ENCODE results near the gene SEC11C. TPM values are rescaled to one million over a fixed set of nuclear protein-coding genes. Genes with fewer than 3 reads are reported as not detected.

SEC11C gene
- total and polyA plus RNA-seq, 2 of the 8 experiments (the other 6 are each of a cell fraction or from before 2014, with no cell fraction given): 27.1 to 59.3 TPM

DNA sequence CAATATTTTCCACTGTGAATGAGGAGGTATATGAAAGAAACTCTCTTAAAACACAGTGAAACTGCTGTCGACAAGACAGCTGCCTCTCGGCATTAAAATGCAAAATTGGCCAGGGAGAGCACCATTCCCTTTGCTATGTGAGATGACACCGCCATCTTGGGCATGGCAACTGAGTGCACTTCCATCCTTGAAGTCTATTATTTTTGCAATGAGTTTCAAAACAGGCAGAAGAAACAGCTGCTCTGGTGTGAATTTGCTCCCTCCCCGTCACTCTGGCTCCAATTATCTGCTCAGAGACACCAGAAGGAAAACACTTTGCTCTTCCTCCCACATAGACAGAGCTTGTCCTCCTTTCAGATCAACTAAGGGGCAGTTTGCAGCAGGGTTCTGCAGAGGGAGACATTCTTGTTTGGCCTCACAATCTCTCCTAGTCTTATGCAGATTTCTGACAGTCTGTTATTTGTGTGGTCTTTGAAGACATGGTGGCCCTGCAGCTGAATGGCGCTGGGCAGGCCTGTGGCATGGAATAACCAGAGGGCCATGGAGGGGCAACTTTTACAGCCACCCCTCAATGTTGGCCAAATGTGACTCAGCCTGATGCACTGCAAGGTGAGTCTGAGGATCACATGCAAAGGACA is 48.6 kb upstream of the SEC11C start:
- no peak overlapping the region for H3K18ac ChIP-seq (ENCODE audit: extremely low read depth, low read length)
- H3K27ac ChIP-seq (ENCODE audit: low read depth, low read length): no peak overlapping the region
- no peak overlapping the region for H3K4me3 ChIP-seq (ENCODE audit: extremely low read depth in 1 of 4, insufficient read depth in 2 of 4, low read depth in 3 of 4, low read length in 4 of 4)
- H2AFZ ChIP-seq (ENCODE audit: low read length): 0 out of 2 replicates have a peak overlapping the region, but pooled peaks have one; percentile 1
- H3K27me3 ChIP-seq (replicated peaks in 1 of 4; ENCODE audit: control insufficient read depth in 3 of 4, extremely low read depth in 1 of 4, insufficient read depth in 3 of 4, low read length in 3 of 4): peaks cover 0 to 2% (median 0%) of the 10 kb centered on the region in 4 experiments; a peak in 1 of 7 replicates
- H2AK5ac ChIP-seq (ENCODE audit: low read depth, low read length): no peak overlapping the region
- H4K91ac ChIP-seq (replicated peaks; ENCODE audit: insufficient read length, low read length): no peak overlapping the region
- no peak overlapping the region; the same call in 1 of the 2 replicates for H4K8ac ChIP-seq (ENCODE audit: extremely low read depth, insufficient read depth, low read length)
- H3K79me2 ChIP-seq (ENCODE audit: control insufficient read depth in 1 of 2, insufficient read depth in 2 of 2, low read length in 2 of 2): no peaks in the 10 kb centered on the region
- H2BK12ac ChIP-seq (ENCODE audit: low read depth, low read length): no peak overlapping the region
- FAIRE-seq: no peak
- H2BK20ac ChIP-seq (ENCODE audit: low read length): no peak overlapping the region
- H3K14ac ChIP-seq (ENCODE audit: insufficient read length): no peak overlapping the region
- no peak overlapping the region for H2BK15ac ChIP-seq (ENCODE audit: low read length)
- no peak overlapping the region; the same call in 1 of the 2 replicates for H2BK5ac ChIP-seq (ENCODE audit: low read depth, low read length)
- H3K9me3 ChIP-seq (ENCODE audit: insufficient read depth in 2 of 2, low read depth in 1 of 2, low read length in 1 of 2): no peaks in the 10 kb centered on the region
- no peaks in the 10 kb centered on the region for H3K79me1 ChIP-seq (ENCODE audit: low read depth, low read length)
- H3K56ac ChIP-seq (replicated peaks; ENCODE audit: insufficient read length, low read depth, low read length): no peak overlapping the region
- no peaks in the 10 kb centered on the region for H3K23me2 ChIP-seq (ENCODE audit: low read depth, low read length)
- no peak for TF ChIP-seq EGR1 (IDR thresholded peaks at IDR 0.05; ENCODE audit: borderline replicate concordance, low read depth, low read length)
- TF ChIP-seq, protein P1, sequence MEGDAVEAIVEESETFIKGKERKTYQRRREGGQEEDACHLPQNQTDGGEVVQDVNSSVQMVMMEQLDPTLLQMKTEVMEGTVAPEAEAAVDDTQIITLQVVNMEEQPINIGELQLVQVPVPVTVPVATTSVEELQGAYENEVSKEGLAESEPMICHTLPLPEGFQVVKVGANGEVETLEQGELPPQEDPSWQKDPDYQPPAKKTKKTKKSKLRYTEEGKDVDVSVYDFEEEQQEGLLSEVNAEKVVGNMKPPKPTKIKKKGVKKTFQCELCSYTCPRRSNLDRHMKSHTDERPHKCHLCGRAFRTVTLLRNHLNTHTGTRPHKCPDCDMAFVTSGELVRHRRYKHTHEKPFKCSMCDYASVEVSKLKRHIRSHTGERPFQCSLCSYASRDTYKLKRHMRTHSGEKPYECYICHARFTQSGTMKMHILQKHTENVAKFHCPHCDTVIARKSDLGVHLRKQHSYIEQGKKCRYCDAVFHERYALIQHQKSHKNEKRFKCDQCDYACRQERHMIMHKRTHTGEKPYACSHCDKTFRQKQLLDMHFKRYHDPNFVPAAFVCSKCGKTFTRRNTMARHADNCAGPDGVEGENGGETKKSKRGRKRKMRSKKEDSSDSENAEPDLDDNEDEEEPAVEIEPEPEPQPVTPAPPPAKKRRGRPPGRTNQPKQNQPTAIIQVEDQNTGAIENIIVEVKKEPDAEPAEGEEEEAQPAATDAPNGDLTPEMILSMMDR (IDR thresholded peaks at IDR 0.05; ENCODE audit: control extremely low read depth in 1 of 3, insufficient read depth in 1 of 3, low read depth in 1 of 3, low read length in 3 of 3): peak in 1 of 3 experiments; percentile 22; a peak in 1 of 4 replicates
- H3K4me1 ChIP-seq (replicated peaks in 1 of 4; ENCODE audit: control insufficient read depth in 3 of 4, insufficient read depth in 4 of 4, low read length in 3 of 4): peaks cover 0 to 6% (median 3%) of the 10 kb centered on the region in 4 experiments; a peak in 3 of 7 replicates
- H3K4me2 ChIP-seq (ENCODE audit: insufficient read depth in 1 of 2, low read depth in 2 of 2, low read length in 2 of 2): peak overlapping the region; percentile 8 to 45; a peak in 2 of 4 replicates
- H3K23ac ChIP-seq (ENCODE audit: insufficient read length): no peak overlapping the region
- H4K20me1 ChIP-seq (replicated peaks in 1 of 2; ENCODE audit: control insufficient read depth in 1 of 2, insufficient read depth in 2 of 2, low read length in 2 of 2): no peaks in the 10 kb centered on the region
- H4K5ac ChIP-seq (ENCODE audit: insufficient read length, low read depth, low read length): no peak overlapping the region
- H3K4ac ChIP-seq (replicated peaks; ENCODE audit: insufficient read length, low read depth, low read length): no peak overlapping the region
- no peak overlapping the region for H3K9ac ChIP-seq (replicated peaks in 1 of 4; ENCODE audit: extremely low read depth in 1 of 4, low read depth in 3 of 4, low read length in 3 of 4)
- no peaks in the 10 kb centered on the region for H3K36me3 ChIP-seq (ENCODE audit: control insufficient read depth in 2 of 4, insufficient read depth in 4 of 4, low read length in 3 of 4)
- no peak for DNase-seq (ENCODE audit: low read depth in 1 of 2, low spot score in 2 of 2)
- 85% methylated on average over 5 of the region's 5 CpGs; no CpG with 5 or more reads in 1 of the 2 experiments for WGBS, 2 experiments (ENCODE audit: extremely low coverage in 1 of 2, insufficient coverage in 1 of 2, insufficient read length in 1 of 2, insufficient replicate concordance in 2 of 2, low coverage in 1 of 2, low lambda C conversion rate in 2 of 2, missing lambda C conversion rate in 1 of 2)
- no peak overlapping the region for H2BK120ac ChIP-seq (replicated peaks; ENCODE audit: low read depth, low read length)
- POLR2A ChIA-PET (ENCODE audit: partially characterized antibody): no interaction called here
- CTCF ChIA-PET (ENCODE audit: partially characterized antibody): interaction anchor here (0.9 to 2.9 kb wide), 3 partner anchors 9 to 41 kb away, joined by 3 to 13 read pairs (median 3); no protein-coding TSS in a partner anchor
